Transverse colon (tissue), 4 donors: ENCODE results near the gene TNK2.

Experiments used
- CTCF ChIP-seq, 5 experiments: fragments of 200-600 bp in 3 of 5; fragments of 450-650 bp in 2 of 5; sonication (generic) in 3 of 5; IDR thresholded peaks; 1 replicate in 2 of 5; 2 replicates in 3 of 5; pipeline ENCODE4 v1.5.1; 2016 to 2017; ENCODE audit warnings: antibody characterized with exemption in 5 of 5, inconsistent platforms in 3 of 5, mild to moderate bottlenecking in 2 of 5, moderate library complexity in 1 of 5
- EP300 ChIP-seq: sonication (generic); formaldehyde crosslinking; IDR thresholded peaks from one replicate; pipeline ENCODE4 v1.6.1; 2017; ENCODE audit warnings: antibody characterized with exemption, low read depth
- POLR2A ChIP-seq: fragments of 450-650 bp; IDR thresholded peaks from one replicate; pipeline ENCODE4 v1.6.1; 2016; ENCODE audit warnings: antibody characterized with exemption, mild to moderate bottlenecking, moderate library complexity
- POLR2AphosphoS5 ChIP-seq, 3 donors: sonication (generic); formaldehyde crosslinking; IDR thresholded peaks; one replicate each; pipeline ENCODE4 v1.6.1; 2016; ENCODE audit warnings: antibody characterized with exemption in 3 of 3

- TF ChIP-seq EP300 (no peak), CTCF (IDR thresholded peaks at IDR 0.05) (no peak), POLR2AphosphoS5 (IDR thresholded peaks at IDR 0.05) (no peak), POLR2A (no peak)
Observed at GRCh38 chr3:195903950-195904290, 4.4 kb downstream of the TNK2 start.
